HEK293T (cell line): Measurements from ENCODE around the gene CEP350.

ENCODE experiments used
- CTCF ChIA-PET: fragments of 350-600 bp; formaldehyde crosslinking; extraction: SDS; loops from one replicate; lab custom pipeline; 2021; ENCODE audit warnings: antibody characterized with exemption, inconsistent platforms; lab: Yijun Ruan, JAX
- POLR2A ChIA-PET: fragments of 350-600 bp; formaldehyde crosslinking; extraction: SDS; loops from one replicate; lab custom pipeline; 2020; ENCODE audit warnings: antibody characterized with exemption, inconsistent platforms; lab: Yijun Ruan, JAX
- DNase-seq: peaks from one replicate; pipeline ENCODE4 v3.0.0; 2012; ENCODE audit warnings: mixed read lengths; ENCODE audit errors: extremely low spot score
- ARNT ChIP-seq: fragments of 450-650 bp; IDR thresholded peaks from 2 replicates; pipeline ENCODE4 v1.6.1; 2017; ENCODE audit warnings: mild to moderate bottlenecking
- BHLHE40 ChIP-seq: fragments of 450-650 bp; IDR thresholded peaks from 2 replicates; pipeline ENCODE4 v1.6.1; 2016; ENCODE audit warnings: mild to moderate bottlenecking, moderate library complexity, borderline replicate concordance
- CTBP1 ChIP-seq: fragments of 450-650 bp; IDR thresholded peaks from 2 replicates; pipeline ENCODE4 v1.6.1; 2016; ENCODE audit warnings: borderline replicate concordance
- ELF4 ChIP-seq: fragments of 450-650 bp; IDR thresholded peaks from 2 replicates; pipeline ENCODE4 v1.6.1; 2017; ENCODE audit warnings: antibody characterized with exemption
- FOXA1 ChIP-seq: fragments of 450-650 bp; IDR thresholded peaks from 2 replicates; pipeline ENCODE4 v1.6.1; 2016; ENCODE audit warnings: mild to moderate bottlenecking
- FOXK2 ChIP-seq: fragments of 450-650 bp; IDR thresholded peaks from 2 replicates; pipeline ENCODE4 v1.6.1; 2016; ENCODE audit warnings: mild to moderate bottlenecking
- FOXM1 ChIP-seq: fragments of 450-650 bp; IDR thresholded peaks from 2 replicates; pipeline ENCODE4 v1.6.1; 2017; ENCODE audit warnings: mild to moderate bottlenecking, borderline replicate concordance
- HDGF ChIP-seq: fragments of 450-650 bp; IDR thresholded peaks from 2 replicates; pipeline ENCODE4 v1.6.1; 2017; ENCODE audit warnings: antibody characterized with exemption, borderline replicate concordance
- L3MBTL2 ChIP-seq: fragments of 450-650 bp; conservative IDR thresholded peaks from 2 replicates; pipeline ENCODE4 v1.6.1; 2016; ENCODE audit warnings: mild to moderate bottlenecking
- LEF1 ChIP-seq: fragments of 450-650 bp; IDR thresholded peaks from 2 replicates; pipeline ENCODE4 v1.6.1; 2017; ENCODE audit warnings: mild to moderate bottlenecking, borderline replicate concordance
- NFRKB ChIP-seq: fragments of 450-650 bp; IDR thresholded peaks from 2 replicates; pipeline ENCODE4 v1.6.1; 2016; ENCODE audit warnings: mild to moderate bottlenecking, moderate library complexity
- PKNOX1 ChIP-seq: fragments of 450-650 bp; IDR thresholded peaks from 2 replicates; pipeline ENCODE4 v1.6.1; 2016
- SP1 ChIP-seq: fragments of 450-650 bp; IDR thresholded peaks from 2 replicates; pipeline ENCODE4 v1.6.1; 2017
- SUZ12 ChIP-seq: fragments of 450-650 bp; IDR thresholded peaks from 2 replicates; pipeline ENCODE4 v1.6.1; 2016; ENCODE audit warnings: mild to moderate bottlenecking
- TARDBP ChIP-seq: fragments of 450-650 bp; IDR thresholded peaks from 2 replicates; pipeline ENCODE4 v1.6.1; 2016
- ZNF384 ChIP-seq: fragments of 450-650 bp; IDR thresholded peaks from 2 replicates; pipeline ENCODE4 v1.6.1; 2016

The CEP350 gene

GRCh38 chr1:179976970-179977651 lies 22.5 kb downstream of the CEP350 start:
- no peak for TF ChIP-seq ARNT
- TF ChIP-seq L3MBTL2: no peak
- TF ChIP-seq CTBP1: no peak
- TF ChIP-seq LEF1: no peak
- TF ChIP-seq FOXK2: no peak
- TF ChIP-seq NFRKB: no peak
- TF ChIP-seq TARDBP: no peak
- TF ChIP-seq ELF4: no peak
- TF ChIP-seq SP1: no peak
- no peak for TF ChIP-seq PKNOX1
- TF ChIP-seq ZNF384: no peak
- no peak for TF ChIP-seq HDGF
- TF ChIP-seq BHLHE40: no peak
- TF ChIP-seq FOXA1: no peak
- no peak for TF ChIP-seq SUZ12
- no peak for TF ChIP-seq FOXM1
- CTCF ChIA-PET: no interaction called here
- no peak for DNase-seq
- POLR2A ChIA-PET: interaction anchor here (0.9 kb wide), 1 partner anchor 23 kb away, joined by 3 read pairs; the partner anchor contains the start of gene CEP350

GRCh38 chr1:179978199-179979079 lies 23.8 kb downstream of the CEP350 start:
- no peak for DNase-seq
- TF ChIP-seq BHLHE40 (no peak), ZNF384 (no peak), TARDBP (no peak), ARNT (no peak), CTBP1 (no peak), NFRKB (no peak), SP1 (no peak), L3MBTL2 (no peak), HDGF (no peak), LEF1 (no peak), SUZ12 (no peak), FOXM1 (no peak)
- ChIA-PET POLR2A (interaction anchor here (0.7 to 0.9 kb wide), 2 partner anchors 13 to 24 kb away, joined by 3 read pairs; partner anchors contain the start of gene CEP350), CTCF (interaction anchor here (0.5 kb wide), 1 partner anchor 37 kb away, joined by 3 read pairs; no protein-coding TSS in a partner anchor)

- DNase-seq: no peak
- POLR2A ChIA-PET: no interaction called here
- CTCF ChIA-PET: no interaction called here
- TF ChIP-seq HDGF: no peak
- TF ChIP-seq SP1: no peak
- no peak for TF ChIP-seq ARNT
- no peak for TF ChIP-seq LEF1
- no peak for TF ChIP-seq CTBP1
- TF ChIP-seq L3MBTL2: no peak
- no peak for TF ChIP-seq FOXK2
- no peak for TF ChIP-seq ZNF384
- no peak for TF ChIP-seq TARDBP
- TF ChIP-seq BHLHE40: no peak
- no peak for TF ChIP-seq SUZ12
- no peak for TF ChIP-seq ELF4
These were observed 29.5 kb downstream of the CEP350 start for GRCh38 chr1:179984101-179984500.

- POLR2A ChIA-PET: no interaction called here
- no peak for DNase-seq
- CTCF ChIA-PET: interaction anchor here (0.7 kb wide), 1 partner anchor 19 kb away, joined by 3 read pairs; no protein-coding TSS in a partner anchor
- TF ChIP-seq HDGF (no peak), NFRKB (no peak), SP1 (no peak), LEF1 (no peak), ARNT (no peak), FOXM1 (no peak), BHLHE40 (no peak), SUZ12 (no peak), TARDBP (no peak), L3MBTL2 (no peak), FOXK2 (no peak)
These were observed 30.3 kb downstream of the CEP350 start for GRCh38 chr1:179984942-179985341.

GRCh38 chr1:179990847-179991246 lies 36.2 kb downstream of the CEP350 start:
- POLR2A ChIA-PET: no interaction called here
- DNase-seq: no peak
- CTCF ChIA-PET: interaction anchor here (0.6 kb wide), 1 partner anchor 177 kb away, joined by 3 read pairs; no protein-coding TSS in a partner anchor
- TF ChIP-seq FOXM1 (no peak), NFRKB (no peak), ARNT (no peak), SUZ12 (no peak), PKNOX1 (no peak), FOXK2 (no peak), TARDBP (no peak), FOXA1 (no peak), ZNF384 (no peak), CTBP1 (no peak), LEF1 (no peak), ELF4 (no peak), SP1 (no peak), HDGF (no peak), BHLHE40 (no peak), L3MBTL2 (no peak)

GRCh38 chr1:179995576-179995975 lies 41.0 kb downstream of the CEP350 start:
- CTCF ChIA-PET: interaction anchor here (1.1 kb wide), 1 partner anchor 57 kb away, joined by 4 read pairs; no protein-coding TSS in a partner anchor
- DNase-seq: no peak
- POLR2A ChIA-PET: no interaction called here
- no peak for TF ChIP-seq CTBP1
- TF ChIP-seq BHLHE40: no peak
- no peak for TF ChIP-seq FOXA1
- no peak for TF ChIP-seq ARNT
- TF ChIP-seq NFRKB: no peak
- TF ChIP-seq TARDBP: no peak
- TF ChIP-seq HDGF: no peak
- TF ChIP-seq FOXM1: no peak
- TF ChIP-seq ELF4: no peak
- no peak for TF ChIP-seq LEF1
- no peak for TF ChIP-seq SUZ12
- no peak for TF ChIP-seq FOXK2
- TF ChIP-seq SP1: no peak
- no peak for TF ChIP-seq L3MBTL2
- no peak for TF ChIP-seq ZNF384
- no peak for TF ChIP-seq PKNOX1
